Endothelial cell of umbilical vein (primary cell): ENCODE results near the gene PML. TPM values are rescaled to one million over a fixed set of nuclear protein-coding genes. Genes with fewer than 3 reads are reported as not detected.
A peak's percentile ranks its signal among the peaks of the same experiment; 100 is the strongest.

Experiments
- BruUV-seq: library from RNA; stranded (reverse); fragments of 400-500 nt; replicated peaks from 2 replicates; lab custom pipeline; 2021; lab: Mats Ljungman, UMichigan
- CTCF ChIA-PET: fragments of 300-600, 350-600 bp; sonication (Branson Sonifier 250); formaldehyde crosslinking; loops from one replicate; lab custom pipeline; 2021; ENCODE audit warnings: antibody characterized with exemption, inconsistent platforms; lab: Charles Lee
- POLR2A ChIA-PET: fragments of 300-600, 350-600 bp; sonication (Branson Sonifier 250); formaldehyde crosslinking; loops from one replicate; lab custom pipeline; 2021; ENCODE audit warnings: antibody characterized with exemption, inconsistent platforms; lab: Charles Lee
- DNase-seq: peaks from one replicate; pipeline ENCODE4 v3.0.0-alpha.2; 2011; ENCODE audit warnings: low read depth, low spot score
- FAIRE-seq: peaks from 2 replicates; lab custom pipeline; 2011; peaks lifted over from hg19 to GRCh38; lab: Jason Lieb, UNC
- H2AFZ ChIP-seq: 2 replicates; pipeline ENCODE4 v1.6.0; 2012; ENCODE audit warnings: low read depth, low read length, control low read depth, inconsistent platforms
- H3K27ac ChIP-seq: 2 replicates; pipeline ENCODE4 v1.5.1; 2011; ENCODE audit warnings: low read depth, mild to moderate bottlenecking, control low read depth, low read length, moderate library complexity; ENCODE audit not compliant: insufficient read depth
- H3K27me3 ChIP-seq, 2 experiments: 2 replicates each; pipeline versions ENCODE4 v1.6.0 to v1.6.1; 2011; ENCODE audit warnings: low read length in 2 of 2, mixed read lengths in 1 of 2; ENCODE audit not compliant: control insufficient read depth in 2 of 2, insufficient read depth in 2 of 2
- H3K36me3 ChIP-seq, 2 experiments: 2 replicates in 1 of 2; 3 replicates in 1 of 2; pipeline ENCODE4 v1.5.1; 2011; ENCODE audit warnings: low read length in 2 of 2, mild to moderate bottlenecking in 1 of 2, moderate library complexity in 1 of 2; ENCODE audit not compliant: control insufficient read depth in 2 of 2, insufficient read depth in 2 of 2; ENCODE audit errors: extremely low read depth in 1 of 2
- H3K4me1 ChIP-seq: 3 replicates; pipeline ENCODE4 v1.5.1; 2011; ENCODE audit warnings: mild to moderate bottlenecking, low read length; ENCODE audit not compliant: control insufficient read depth, insufficient read depth; ENCODE audit errors: extremely low read depth
- H3K4me2 ChIP-seq: 2 replicates; pipeline ENCODE4 v1.6.1; 2011; ENCODE audit warnings: low read length, control low read depth, mixed read lengths; ENCODE audit not compliant: insufficient read depth
- H3K4me3 ChIP-seq, 3 experiments: fragments of 200-600 bp in 1 of 3; sonication (generic), shearing (Covaris generic) in 1 of 3; replicated peaks in 1 of 3; 2 replicates each; pipeline ENCODE4 v1.5.1; 2011 to 2016; ENCODE audit warnings: control low read depth in 3 of 3, low read length in 3 of 3, mild to moderate bottlenecking in 2 of 3, inconsistent platforms in 1 of 3, low read depth in 1 of 3, moderate library complexity in 1 of 3; ENCODE audit not compliant: insufficient read depth in 1 of 3
- H3K79me2 ChIP-seq: 2 replicates; pipeline ENCODE4 v1.6.0; 2012; ENCODE audit warnings: low read length, inconsistent platforms; ENCODE audit not compliant: control insufficient read depth, insufficient read depth
- H3K9ac ChIP-seq: replicated peaks from 2 replicates; pipeline ENCODE3; 2011; ENCODE audit warnings: low read length, control low read depth; ENCODE audit not compliant: insufficient read depth; ENCODE audit errors: extremely low read depth
- H3K9me1 ChIP-seq: replicated peaks from 3 replicates; pipeline ENCODE4 v1.6.0; 2011; ENCODE audit warnings: mild to moderate bottlenecking, low read length; ENCODE audit not compliant: control insufficient read depth, insufficient read depth; ENCODE audit errors: extremely low read depth
- H3K9me3 ChIP-seq: replicated peaks from 2 replicates; pipeline ENCODE4 v1.5.1; 2012; ENCODE audit warnings: low read length, inconsistent platforms; ENCODE audit not compliant: control insufficient read depth, insufficient read depth
- H4K20me1 ChIP-seq: replicated peaks from 2 replicates; pipeline ENCODE3; 2011; ENCODE audit warnings: mild to moderate bottlenecking, low read length; ENCODE audit not compliant: control insufficient read depth, insufficient read depth; ENCODE audit errors: extremely low read depth
- CTCF ChIP-seq, 2 donors: IDR thresholded peaks; 1 replicate in 1 of 2; 2 replicates in 1 of 2; pipeline ENCODE4 v1.5.1; 2011; ENCODE audit warnings: low read length in 2 of 2, mild to moderate bottlenecking in 2 of 2, moderate library complexity in 2 of 2, control low read depth in 1 of 2, inconsistent platforms in 1 of 2, low read depth in 1 of 2; ENCODE audit not compliant: insufficient read depth in 1 of 2; ENCODE audit errors: extremely low read depth in 1 of 2
- GATA2 ChIP-seq: IDR thresholded peaks from 2 replicates; pipeline ENCODE4 v1.7.0; 2011; ENCODE audit warnings: low read depth, mild to moderate bottlenecking, moderate library complexity, mixed read lengths, low read length; ENCODE audit not compliant: insufficient read length, insufficient read depth
- JUN ChIP-seq: IDR thresholded peaks from 2 replicates; pipeline ENCODE4 v1.6.1; 2011; ENCODE audit warnings: borderline replicate concordance, low read depth; ENCODE audit not compliant: insufficient read length, insufficient read depth
- POLR2A ChIP-seq: IDR thresholded peaks from 2 replicates; pipeline ENCODE4 v1.6.1; 2012; ENCODE audit warnings: low read depth, mild to moderate bottlenecking, control low read depth, low read length
- POLR2AphosphoS5 ChIP-seq: IDR thresholded peaks from 2 replicates; pipeline ENCODE4 v1.6.1; 2012; ENCODE audit warnings: low read depth, mild to moderate bottlenecking, control low read depth, low read length, moderate library complexity; ENCODE audit not compliant: insufficient read depth
- dilution Hi-C: fragments of 300-500 bp; cut with MboI; formaldehyde crosslinking; loops from one replicate; pipeline ENCODE4 v1.15.0; 2019; ENCODE audit warnings: low sequenced_read_pairs; ENCODE audit not compliant: extremely low pct_ligation_motif_present
- intact Hi-C: fragments of 100-400 bp; cut with micrococcal nuclease; formaldehyde crosslinking; loops from one replicate; pipeline ENCODE4 v1.10.0; 2022
- polyA plus RNA-seq, 4 experiments: library from polyadenylated mRNA; depleted of rRNA in 3 of 4; stranded (reverse) in 3 of 4; unstranded in 1 of 4; fragments of >200 nt; gene quantifications; 2 replicates each; pipeline versions ENCODE4 v1.2.1 to v1.2.3, GENCODE V29; 2011 to 2012; ENCODE audit warnings: missing spikeins in 1 of 4
- total RNA-seq: library from RNA; stranded (reverse); gene quantifications from 2 replicates; pipeline ENCODE4 v1.2.3, GENCODE V29; 2021

The PML gene
- total and polyA plus RNA-seq, 2 donors (not counting 3 experiments of a cell fraction or from before 2014, with no cell fraction given) = 30.4 to 79.6 TPM

GRCh38 chr15:73990250-73991005, 4.1 kb upstream of the PML start:
- ChIA-PET CTCF (interaction anchor here (0.8 to 7.0 kb wide), 11 partner anchors 8 to 55 kb away, joined by 3 to 53 read pairs (median 4); no protein-coding TSS in a partner anchor), POLR2A (no interaction called here)
- no peak for TF ChIP-seq POLR2AphosphoS5
- no peak for TF ChIP-seq GATA2
- TF ChIP-seq CTCF (IDR thresholded peaks at IDR 0.05; ENCODE audit: extremely low read depth in 1 of 2, insufficient read depth in 1 of 2, low read depth in 1 of 2, low read length in 2 of 2) = no peak
- TF ChIP-seq POLR2A = no peak
- TF ChIP-seq JUN = no peak
- H3K4me2 ChIP-seq = peak overlapping the region; percentile 83
- no peak for DNase-seq
- peaks cover 9% of the 10 kb centered on the region for H3K79me2 ChIP-seq
- H3K27me3 ChIP-seq = no peaks in the 10 kb centered on the region
- no peaks in the 10 kb centered on the region for H3K36me3 ChIP-seq
- FAIRE-seq = peak; percentile 40
- H3K9me3 ChIP-seq = no peaks in the 10 kb centered on the region
- no peak overlapping the region for H2AFZ ChIP-seq
- H3K9me1 ChIP-seq = no peaks in the 10 kb centered on the region
- H3K27ac ChIP-seq = peak overlapping the region; percentile 4
- BruUV-seq = no TSS peak
- intact Hi-C loops (no loop called here), dilution Hi-C loops (no loop called here)
- H4K20me1 ChIP-seq = no peaks in the 10 kb centered on the region
- H3K4me1 ChIP-seq = peaks cover 54% of the 10 kb centered on the region
- no peak overlapping the region for H3K4me3 ChIP-seq
- no peak overlapping the region for H3K9ac ChIP-seq
